Mesendoderm (in vitro differentiated cells): ENCODE measurements around the gene USP2.
A peak's percentile ranks its signal among the peaks of the same experiment; 100 is the strongest.

Experiments used
- DNase-seq: peaks from one replicate; pipeline ENCODE4 v3.0.0; 2013
- H2AK5ac ChIP-seq: 2 replicates; pipeline ENCODE4 v1.6.1; 2013; ENCODE audit warnings: low read length, inconsistent platforms
- H2BK120ac ChIP-seq: 2 replicates; pipeline ENCODE4 v1.6.1; 2013; ENCODE audit warnings: low read depth, mild to moderate bottlenecking, low read length, moderate library complexity, mixed read lengths
- H2BK15ac ChIP-seq: replicated peaks from 2 replicates; pipeline ENCODE4 v1.6.1; 2013; ENCODE audit warnings: low read depth, mild to moderate bottlenecking, moderate library complexity
- H2BK5ac ChIP-seq: 2 replicates; pipeline ENCODE4 v1.6.1; 2013; ENCODE audit warnings: low read length, inconsistent platforms
- H3K18ac ChIP-seq: 2 replicates; pipeline ENCODE4 v1.6.1; 2013; ENCODE audit warnings: mild to moderate bottlenecking, low read length, mixed read lengths
- H3K23ac ChIP-seq: one replicate; pipeline ENCODE4 v1.6.1; 2013; ENCODE audit warnings: low read length
- H3K27ac ChIP-seq: 2 replicates; pipeline ENCODE4 v1.5.1; 2013; ENCODE audit warnings: low read depth, mild to moderate bottlenecking, inconsistent platforms, low read length, moderate library complexity
- H3K27me3 ChIP-seq: 2 replicates; pipeline ENCODE4 v1.6.1; 2013; ENCODE audit warnings: low read length, control low read depth, mild to moderate bottlenecking, inconsistent platforms; ENCODE audit not compliant: insufficient read depth, poor library complexity
- H3K36me3 ChIP-seq: 2 replicates; pipeline ENCODE4 v1.6.1; 2013; ENCODE audit warnings: low read length, inconsistent platforms; ENCODE audit not compliant: control insufficient read depth, insufficient read depth
- H3K4ac ChIP-seq: one replicate; pipeline ENCODE4 v1.6.1; 2013; ENCODE audit warnings: low read depth, mild to moderate bottlenecking, low read length, moderate library complexity
- H3K4me1 ChIP-seq: 2 replicates; pipeline ENCODE4 v1.6.1; 2013; ENCODE audit warnings: low read depth, low read length, inconsistent platforms; ENCODE audit not compliant: control insufficient read depth
- H3K4me2 ChIP-seq: 2 replicates; pipeline ENCODE4 v1.6.1; 2013; ENCODE audit warnings: low read length
- H3K4me3 ChIP-seq: 2 replicates; pipeline ENCODE4 v1.5.1; 2013; ENCODE audit warnings: mild to moderate bottlenecking, low read length
- H3K56ac ChIP-seq: one replicate; pipeline ENCODE4 v1.6.1; 2013; ENCODE audit warnings: low read length
- H3K79me1 ChIP-seq: 2 replicates; pipeline ENCODE4 v1.6.1; 2013; ENCODE audit warnings: low read length, inconsistent platforms
- H3K79me2 ChIP-seq: 2 replicates; pipeline ENCODE4 v1.6.1; 2013; ENCODE audit warnings: mild to moderate bottlenecking, low read length; ENCODE audit not compliant: control insufficient read depth, insufficient read depth
- H3K9ac ChIP-seq: 2 replicates; pipeline ENCODE4 v1.6.1; 2013; ENCODE audit warnings: low read length, inconsistent platforms
- H4K5ac ChIP-seq: one replicate; pipeline ENCODE4 v1.6.1; 2013; ENCODE audit warnings: low read length
- H4K8ac ChIP-seq: one replicate; pipeline ENCODE4 v1.6.1; 2013; ENCODE audit warnings: low read depth, mild to moderate bottlenecking, control low read depth, low read length, moderate library complexity
- WGBS: extraction: QIAGEN DNeasy Blood & Tissue Kit; methylation state at CpG from one replicate; pipeline ENCODE4 v1.1.7; 2013; ENCODE audit warnings: low lambda C conversion rate, missing lambda C conversion rate; ENCODE audit not compliant: insufficient coverage; ENCODE audit errors: extremely low coverage; 5-methylcytosine and 5-hydroxymethylcytosine counted together

Gene USP2

GRCh38 chr11:119419834-119420492, 38.5 kb upstream of the USP2 start:
- Histone ChIP-seq H3K27ac (no peak overlapping the region), H3K4me1 (peaks cover 15% of the 10 kb centered on the region), H3K79me1 (peaks cover 16% of the 10 kb centered on the region), H3K4me2 (no peak overlapping the region), H3K9ac (no peak overlapping the region), H3K18ac (no peak overlapping the region), H3K23ac (no peak overlapping the region), H3K56ac (peak overlapping the region; percentile 19), H3K79me2 (peaks cover 22% of the 10 kb centered on the region), H3K36me3 (peaks cover 2% of the 10 kb centered on the region), H4K5ac (no peak overlapping the region), H2BK5ac (no peak overlapping the region), H2AK5ac (no peak overlapping the region), H4K8ac (no peak overlapping the region), H2BK120ac (no peak overlapping the region), H2BK15ac (no peak overlapping the region), H3K4ac (no peak overlapping the region), H3K27me3 (no peaks in the 10 kb centered on the region), H3K4me3 (no peak overlapping the region)
- no peak for DNase-seq
- no CpG with 5 or more reads among the region's 18 CpGs for whole genome bisulfite sequencing

DNA sequence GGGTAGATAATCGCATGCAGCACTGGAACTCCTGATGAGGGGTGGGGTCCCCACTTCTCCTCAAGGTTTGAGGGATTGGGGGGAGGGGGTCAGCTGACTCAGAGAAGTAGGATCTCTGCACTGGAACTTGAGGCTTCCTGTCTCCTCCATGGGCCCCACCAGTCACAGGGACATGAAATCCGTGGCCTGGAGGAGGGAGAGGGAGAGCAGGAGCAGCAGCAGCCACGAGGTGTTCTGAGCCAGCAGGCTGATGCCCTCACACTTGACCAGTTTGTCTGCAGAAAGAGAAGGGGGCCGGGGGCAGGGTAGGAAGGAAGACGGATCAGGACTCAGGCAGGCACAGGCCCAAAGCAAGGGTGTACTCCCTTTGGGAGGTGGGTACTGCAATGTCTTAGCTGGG, 37.8 kb upstream of the USP2 start:
- no peak overlapping the region for H3K4me3 ChIP-seq
- peaks cover 16% of the 10 kb centered on the region for H3K79me1 ChIP-seq
- no peak overlapping the region for H3K4me2 ChIP-seq
- H3K36me3 ChIP-seq, result peaks cover 2% of the 10 kb centered on the region
- no peak for DNase-seq
- no peak overlapping the region for H3K27ac ChIP-seq
- no peak overlapping the region for H3K23ac ChIP-seq
- no peak overlapping the region for H4K8ac ChIP-seq
- no peak overlapping the region for H2AK5ac ChIP-seq
- no peak overlapping the region for H2BK5ac ChIP-seq
- no CpG with 5 or more reads among the region's 5 CpGs for WGBS
- no peaks in the 10 kb centered on the region for H3K27me3 ChIP-seq
- H3K79me2 ChIP-seq, result peaks cover 22% of the 10 kb centered on the region
- H3K18ac ChIP-seq, result no peak overlapping the region
- H3K4me1 ChIP-seq, result peaks cover 15% of the 10 kb centered on the region
- H4K5ac ChIP-seq, result no peak overlapping the region
- H2BK120ac ChIP-seq, result no peak overlapping the region
- no peak overlapping the region for H3K56ac ChIP-seq
- H2BK15ac ChIP-seq, result no peak overlapping the region
- no peak overlapping the region for H3K4ac ChIP-seq
- H3K9ac ChIP-seq, result no peak overlapping the region

DNA sequence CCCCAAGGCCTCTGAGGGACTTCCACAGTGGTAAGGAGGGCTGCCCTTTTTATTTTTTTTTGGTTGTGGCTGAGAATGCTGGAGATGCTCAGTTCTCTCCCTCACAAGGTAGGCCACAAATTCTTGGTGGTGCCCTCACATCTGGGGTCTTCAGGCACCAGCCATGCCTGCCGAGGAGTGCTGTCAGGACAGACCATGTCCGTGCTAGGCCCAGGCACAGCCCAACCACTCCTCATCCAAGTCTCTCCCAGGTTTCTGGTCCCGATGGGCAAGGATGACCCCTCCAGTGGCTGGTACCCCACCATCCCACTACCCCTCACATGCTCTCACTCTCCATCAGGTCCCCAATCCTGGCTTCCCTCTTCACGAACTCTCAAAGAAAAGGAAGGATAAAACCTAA, 37.3 kb upstream of the USP2 start:
- H3K9ac ChIP-seq, result no peak overlapping the region
- no peak overlapping the region for H3K18ac ChIP-seq
- H2BK5ac ChIP-seq, result no peak overlapping the region
- no peak overlapping the region for H3K27ac ChIP-seq
- H3K79me2 ChIP-seq, result peaks cover 22% of the 10 kb centered on the region
- no peak overlapping the region for H2BK120ac ChIP-seq
- H3K23ac ChIP-seq, result no peak overlapping the region
- no peak overlapping the region for H3K56ac ChIP-seq
- no peak overlapping the region for H4K8ac ChIP-seq
- no peak overlapping the region for H2BK15ac ChIP-seq
- no peak overlapping the region for H3K4ac ChIP-seq
- H3K4me1 ChIP-seq, result peaks cover 14% of the 10 kb centered on the region
- WGBS, result no CpG with 5 or more reads among the region's 4 CpGs
- no peak for DNase-seq
- no peak overlapping the region for H3K4me3 ChIP-seq
- no peak overlapping the region for H2AK5ac ChIP-seq
- H3K27me3 ChIP-seq, result no peaks in the 10 kb centered on the region
- H3K4me2 ChIP-seq, result no peak overlapping the region
- H4K5ac ChIP-seq, result no peak overlapping the region
- peaks cover 16% of the 10 kb centered on the region for H3K79me1 ChIP-seq
- peaks cover 2% of the 10 kb centered on the region for H3K36me3 ChIP-seq

DNA sequence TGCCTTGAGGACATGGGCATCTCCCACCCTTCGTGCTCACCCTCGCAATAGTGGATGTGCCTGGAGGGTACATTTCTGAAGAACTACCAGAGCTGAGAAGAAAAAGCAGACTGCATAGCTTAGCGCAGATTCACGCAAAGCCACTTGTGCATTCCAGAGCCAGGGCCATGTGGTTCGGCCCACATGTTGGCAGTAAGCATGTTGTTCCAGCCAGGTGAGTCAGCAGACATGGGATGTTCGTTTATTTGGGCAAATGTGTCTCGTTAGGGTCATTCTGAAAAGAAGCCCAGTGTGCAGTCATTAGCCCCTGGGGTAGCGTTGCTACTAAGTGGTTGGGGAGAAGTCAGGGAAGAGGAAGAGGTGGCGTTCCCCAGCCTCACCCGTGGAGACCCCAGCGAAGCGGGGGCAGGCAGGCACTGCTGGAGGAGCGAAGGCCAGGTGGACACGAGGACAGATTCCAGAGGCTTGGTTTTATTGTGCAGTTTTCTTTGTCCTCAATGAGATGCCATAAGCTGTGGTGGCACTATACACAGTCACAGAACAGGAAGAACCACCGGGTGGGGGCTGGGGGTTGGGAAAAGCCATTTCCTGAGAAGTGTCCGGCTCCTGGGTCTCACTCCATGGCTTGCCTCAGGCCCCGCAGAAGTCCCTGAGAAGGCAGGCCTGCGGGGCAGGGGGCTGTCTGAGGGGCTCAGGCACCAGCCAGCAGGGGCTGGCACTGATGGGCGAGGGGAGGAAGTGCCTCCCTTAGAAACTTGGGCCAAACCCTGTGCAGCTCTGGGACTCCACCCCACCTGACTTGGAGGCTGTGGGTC, 36.4 kb upstream of the USP2 start:
- H3K56ac ChIP-seq, result peak overlapping the region; percentile 52
- no peak overlapping the region for H2BK15ac ChIP-seq
- no peak overlapping the region for H4K8ac ChIP-seq
- no CpG with 5 or more reads among the region's 19 CpGs for WGBS
- H2AK5ac ChIP-seq, result no peak overlapping the region
- no peak overlapping the region for H3K4ac ChIP-seq
- H3K27me3 ChIP-seq, result no peaks in the 10 kb centered on the region
- H3K79me1 ChIP-seq, result peaks cover 16% of the 10 kb centered on the region
- no peak overlapping the region for H3K23ac ChIP-seq
- no peak overlapping the region for H3K4me2 ChIP-seq
- DNase-seq, result peak; percentile 49
- peaks cover 22% of the 10 kb centered on the region for H3K79me2 ChIP-seq
- H4K5ac ChIP-seq, result no peak overlapping the region
- no peak overlapping the region for H3K4me3 ChIP-seq
- H3K18ac ChIP-seq, result no peak overlapping the region
- H2BK5ac ChIP-seq, result peak overlapping the region; percentile 28
- peaks cover 12% of the 10 kb centered on the region for H3K4me1 ChIP-seq
- H3K27ac ChIP-seq, result peak overlapping the region; percentile 20
- peaks cover 2% of the 10 kb centered on the region for H3K36me3 ChIP-seq
- H3K9ac ChIP-seq, result peak overlapping the region; percentile 25
- H2BK120ac ChIP-seq, result no peak overlapping the region

DNA sequence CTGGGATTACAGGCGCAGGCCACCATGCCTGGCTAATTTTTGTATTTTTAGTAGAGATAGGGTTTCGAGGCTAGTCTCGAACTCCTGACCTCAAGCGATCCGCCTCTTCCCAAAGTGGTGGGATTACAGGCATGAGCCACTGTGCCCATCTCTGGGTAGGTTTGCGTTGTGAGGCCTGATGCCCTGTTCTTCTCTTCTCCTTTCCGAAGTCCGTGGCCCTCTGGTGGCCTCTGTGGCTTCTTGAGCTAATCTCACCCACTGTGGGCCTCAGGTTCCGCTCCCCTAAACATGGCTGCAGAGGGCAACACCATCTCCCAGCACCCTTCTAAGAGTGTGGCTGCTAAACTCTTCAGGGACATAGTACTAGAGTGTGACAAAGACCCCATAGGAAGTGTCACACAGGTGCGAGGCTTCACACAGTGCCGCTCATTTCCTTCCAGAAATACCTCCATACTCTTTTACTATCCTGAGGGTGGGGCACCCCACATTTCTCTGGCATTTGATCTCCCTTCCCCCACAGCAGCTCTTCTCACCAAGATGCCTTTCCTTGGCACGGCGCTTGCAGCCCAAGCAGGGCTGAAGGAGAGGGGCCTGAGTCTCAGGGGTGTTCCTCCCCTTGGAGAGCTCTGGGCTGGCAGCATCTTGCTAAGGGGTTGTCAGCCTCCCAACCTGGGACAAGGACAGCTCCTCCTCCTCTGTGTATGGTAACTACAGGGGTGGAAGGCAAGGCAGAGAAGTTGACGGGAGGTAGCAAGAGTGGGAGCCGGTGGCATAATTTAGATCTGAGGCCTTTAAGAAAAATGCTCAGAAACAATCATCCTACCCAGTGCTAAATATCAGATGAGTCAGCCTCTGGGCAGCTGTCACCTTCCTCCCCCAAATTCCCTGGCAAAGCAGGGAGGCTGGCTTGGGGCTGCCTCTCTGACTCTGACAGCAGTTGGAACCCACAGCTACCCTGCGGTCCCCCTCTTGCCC, 35.4 kb upstream of the USP2 start:
- peak overlapping the region; percentile 52 for H3K56ac ChIP-seq
- H3K79me1 ChIP-seq, result peaks cover 16% of the 10 kb centered on the region
- no peak overlapping the region for H4K8ac ChIP-seq
- H3K4ac ChIP-seq, result no peak overlapping the region
- no peaks in the 10 kb centered on the region for H3K27me3 ChIP-seq
- H3K36me3 ChIP-seq, result peaks cover 2% of the 10 kb centered on the region
- no peak overlapping the region for H2BK15ac ChIP-seq
- no peak overlapping the region for H2BK120ac ChIP-seq
- H2AK5ac ChIP-seq, result no peak overlapping the region
- peak; percentile 59 for DNase-seq
- H3K18ac ChIP-seq, result no peak overlapping the region
- H4K5ac ChIP-seq, result no peak overlapping the region
- H3K27ac ChIP-seq, result peak overlapping the region; percentile 20
- H3K4me1 ChIP-seq, result peaks cover 12% of the 10 kb centered on the region
- no peak overlapping the region for H2BK5ac ChIP-seq
- H3K23ac ChIP-seq, result no peak overlapping the region
- peak overlapping the region; percentile 24 for H3K9ac ChIP-seq
- no CpG with 5 or more reads among the region's 16 CpGs for WGBS
- peaks cover 18% of the 10 kb centered on the region for H3K79me2 ChIP-seq
- H3K4me3 ChIP-seq, result no peak overlapping the region
- H3K4me2 ChIP-seq, result no peak overlapping the region
